Muscle of leg (tissue), 11 donors: ENCODE results near the gene SYNPO2. TPM values are rescaled to one million over a fixed set of nuclear protein-coding genes. Genes with fewer than 3 reads are reported as not detected.
"Not testable (repeated sequence)": the region's sequence is repeated elsewhere in the genome, so short reads cannot be mapped to it uniquely, and the experiment has no call there.

Source experiments
- DNase-seq: peaks from one replicate; pipeline ENCODE4 v3.0.0; 2013
- H3K27ac ChIP-seq: one replicate; pipeline ENCODE4 v1.5.1; 2013; ENCODE audit warnings: mild to moderate bottlenecking, low read length, control low read depth
- H3K27me3 ChIP-seq: one replicate; pipeline ENCODE4 v1.6.1; 2013; ENCODE audit warnings: low read length; ENCODE audit not compliant: control insufficient read depth, insufficient read depth
- H3K36me3 ChIP-seq: one replicate; pipeline ENCODE4 v1.6.1; 2013; ENCODE audit warnings: low read length; ENCODE audit not compliant: control insufficient read depth, insufficient read depth
- H3K4me1 ChIP-seq: one replicate; pipeline ENCODE4 v1.6.1; 2013; ENCODE audit warnings: low read length; ENCODE audit not compliant: control insufficient read depth, insufficient read depth
- H3K4me3 ChIP-seq: one replicate; pipeline ENCODE4 v1.5.1; 2013; ENCODE audit warnings: low read length, control low read depth
- H3K9me3 ChIP-seq: replicated peaks from 2 replicates; pipeline ENCODE4 v1.6.1; 2013; ENCODE audit warnings: low read depth, low read length; ENCODE audit not compliant: control insufficient read depth
- WGBS: methylation state at CpG from one replicate; pipeline ENCODE4 v1.1.5; 2013; ENCODE audit warnings: missing lambda C conversion rate; ENCODE audit not compliant: insufficient coverage; 5-methylcytosine and 5-hydroxymethylcytosine counted together
- polyA plus RNA-seq, 8 donors: library from polyadenylated mRNA; unstranded; fragments of 120-200 nt; gene quantifications; one replicate each; pipeline versions ENCODE4 v1.2.1 to v1.2.3, GENCODE V29; 2013; ENCODE audit warnings: inconsistent platforms in 1 of 8, low replicate concordance in 1 of 8; ENCODE audit not compliant: insufficient read length in 8 of 8, insufficient read depth in 1 of 8
- total RNA-seq: library from RNA; stranded (reverse); fragments of 120-200 nt; gene quantifications from one replicate; pipeline ENCODE4 v1.2.4, GENCODE V29; 2013

SYNPO2 gene
- total and polyA plus RNA-seq, 9 donors = 53.6 to 120 (median 93.9) TPM

GRCh38 chr4:119047059-119047458, 158.4 kb downstream of the SYNPO2 start:
- peak overlapping the region; percentile 9 for H3K27ac ChIP-seq
- H3K27me3 ChIP-seq, H3K9me3 ChIP-seq, H3K4me1 ChIP-seq, DNase-seq, H3K36me3 ChIP-seq, H3K4me3 ChIP-seq: not testable (repeated sequence)
- 83% methylated on average over 5 of the region's 5 CpGs for WGBS

- Histone ChIP-seq H3K9me3 (no peaks in the 10 kb centered on the region), H3K27me3 (no peaks in the 10 kb centered on the region), H3K36me3 (no peaks in the 10 kb centered on the region), H3K4me1 (peaks cover 2% of the 10 kb centered on the region), H3K27ac (no peak overlapping the region), H3K4me3 (no peak overlapping the region)
- DNase-seq = no peak
These were observed 159.8 kb downstream of the SYNPO2 start for GRCh38 chr4:119048446-119048845.

- Histone ChIP-seq H3K9me3 (no peaks in the 10 kb centered on the region), H3K4me1 (peaks cover 2% of the 10 kb centered on the region), H3K27me3 (no peaks in the 10 kb centered on the region), H3K4me3 (no peak overlapping the region), H3K27ac (no peak overlapping the region), H3K36me3 (no peaks in the 10 kb centered on the region)
- DNase-seq = no peak
- WGBS = no CpG with 5 or more reads among the region's 2 CpGs
These were observed 160.7 kb downstream of the SYNPO2 start for GRCh38 chr4:119049342-119049741.

- DNase-seq = no peak
- Histone ChIP-seq H3K4me1 (peaks cover 2% of the 10 kb centered on the region), H3K4me3 (no peak overlapping the region), H3K36me3 (no peaks in the 10 kb centered on the region), H3K27me3 (no peaks in the 10 kb centered on the region), H3K27ac (no peak overlapping the region), H3K9me3 (no peaks in the 10 kb centered on the region)
- WGBS = no CpG with 5 or more reads among the region's 7 CpGs
These were observed 162.0 kb downstream of the SYNPO2 start for GRCh38 chr4:119050527-119051090.

GRCh38 chr4:119053245-119053644, 164.6 kb downstream of the SYNPO2 start:
- no peak for DNase-seq
- WGBS = no CpG with 5 or more reads among the region's 2 CpGs
- Histone ChIP-seq H3K27me3 (no peaks in the 10 kb centered on the region), H3K4me1 (no peaks in the 10 kb centered on the region), H3K36me3 (no peaks in the 10 kb centered on the region), H3K27ac (no peak overlapping the region), H3K4me3 (no peak overlapping the region), H3K9me3 (no peaks in the 10 kb centered on the region)

GRCh38 chr4:119053997-119054396, 165.3 kb downstream of the SYNPO2 start:
- no peak for DNase-seq
- H3K4me3 ChIP-seq = no peak overlapping the region
- no peaks in the 10 kb centered on the region for H3K4me1 ChIP-seq
- no peak overlapping the region for H3K27ac ChIP-seq
- whole genome bisulfite sequencing = 87% methylated on average over 9 of the region's 10 CpGs
- no peaks in the 10 kb centered on the region for H3K27me3 ChIP-seq
- H3K9me3 ChIP-seq = no peaks in the 10 kb centered on the region
- no peaks in the 10 kb centered on the region for H3K36me3 ChIP-seq

- Histone ChIP-seq H3K4me3 (no peak overlapping the region), H3K36me3 (no peaks in the 10 kb centered on the region), H3K27ac (no peak overlapping the region), H3K9me3 (no peaks in the 10 kb centered on the region), H3K27me3 (no peaks in the 10 kb centered on the region), H3K4me1 (no peaks in the 10 kb centered on the region)
- WGBS = no CpG with 5 or more reads among the region's 3 CpGs
- no peak for DNase-seq
These were observed 168.8 kb downstream of the SYNPO2 start for GRCh38 chr4:119057417-119057816.

GRCh38 chr4:119059221-119059620, 170.6 kb downstream of the SYNPO2 start:
- no peak for DNase-seq
- no peaks in the 10 kb centered on the region for H3K9me3 ChIP-seq
- no peak overlapping the region for H3K4me3 ChIP-seq
- no peaks in the 10 kb centered on the region for H3K4me1 ChIP-seq
- H3K27me3 ChIP-seq = no peaks in the 10 kb centered on the region
- WGBS = 80% methylated on average over 1 of the region's 3 CpGs
- no peak overlapping the region for H3K27ac ChIP-seq
- no peaks in the 10 kb centered on the region for H3K36me3 ChIP-seq

- H3K27me3 ChIP-seq, H3K36me3 ChIP-seq, H3K4me3 ChIP-seq, H3K9me3 ChIP-seq, H3K27ac ChIP-seq, DNase-seq, H3K4me1 ChIP-seq: not testable (repeated sequence)
- WGBS = no CpG with 5 or more reads among the region's 12 CpGs
These were observed 178.5 kb downstream of the SYNPO2 start for GRCh38 chr4:119067125-119067524.

GRCh38 chr4:119067670-119068360, 179.2 kb downstream of the SYNPO2 start:
- not testable (repeated sequence) for DNase-seq, H3K4me3 ChIP-seq, H3K36me3 ChIP-seq, H3K27ac ChIP-seq, H3K27me3 ChIP-seq, H3K9me3 ChIP-seq, H3K4me1 ChIP-seq
- 76% methylated on average over 11 of the region's 17 CpGs for whole genome bisulfite sequencing
